ENCODE results near the gene NRP2.

NRP2 gene

GRCh38 chr2:205688417-205689200 is 6.3 kb downstream of the NRP2 start:
- FAIRE-seq: no peak

DNA sequence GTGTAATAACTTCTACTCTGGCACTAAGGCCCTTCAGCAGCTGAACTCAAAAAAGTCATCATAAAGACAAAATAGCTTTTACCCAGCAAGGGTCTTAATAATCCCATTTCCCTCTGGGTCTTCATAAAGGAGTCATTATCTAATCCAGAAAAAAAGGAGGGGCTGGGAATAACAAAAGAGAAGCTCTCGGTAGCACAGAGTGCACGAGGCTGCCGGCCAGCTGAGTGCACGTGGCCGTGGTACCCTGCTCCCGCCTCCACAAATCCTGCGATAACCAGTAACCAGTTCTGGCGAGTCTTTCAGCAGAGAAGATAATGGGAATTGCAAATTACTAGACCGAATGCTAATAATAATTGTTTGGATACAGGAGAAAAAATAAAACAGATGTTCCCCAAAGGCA is 7.5 kb downstream of the NRP2 start:
- no peak for FAIRE-seq

DNA sequence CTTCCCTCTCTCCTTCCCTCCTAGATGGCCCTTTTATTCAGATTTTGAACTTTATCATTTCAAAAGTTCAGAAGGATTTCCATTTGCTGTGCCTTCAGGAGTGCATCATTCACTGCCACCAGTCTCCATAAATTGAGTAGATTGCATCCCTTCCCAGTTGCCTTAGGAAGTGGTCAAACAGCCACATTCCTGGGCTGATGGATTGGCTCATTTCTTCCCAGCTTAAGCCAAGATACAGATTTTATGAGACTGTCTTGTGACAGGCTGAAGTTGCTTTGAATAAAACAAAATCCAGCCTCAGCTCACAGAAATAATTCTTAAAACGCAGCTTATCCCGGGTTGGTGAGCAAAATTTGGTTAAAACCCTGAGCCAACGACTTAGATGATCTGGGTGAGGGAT is 9.8 kb downstream of the NRP2 start:
- FAIRE-seq: no peak

DNA sequence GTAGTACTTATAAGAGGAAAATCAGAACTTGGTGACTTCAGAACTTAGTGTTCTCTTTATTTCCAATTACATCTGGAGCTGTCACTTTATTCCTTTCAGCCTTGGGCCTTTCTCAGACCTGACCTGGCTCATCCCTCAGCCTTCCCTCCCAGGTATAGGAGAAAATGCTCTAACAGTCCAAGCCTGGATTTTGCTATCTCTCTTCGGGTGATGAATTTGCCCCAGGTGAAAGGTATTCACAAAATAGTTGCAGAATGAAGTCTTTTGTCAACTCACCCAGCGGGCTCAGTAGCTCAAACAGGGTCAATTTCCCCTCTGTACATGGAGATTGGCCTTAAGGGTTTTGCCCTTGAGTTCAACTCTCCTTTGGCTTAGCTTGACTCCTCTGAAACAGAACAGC is 12.0 kb downstream of the NRP2 start:
- no peak for FAIRE-seq

DNA sequence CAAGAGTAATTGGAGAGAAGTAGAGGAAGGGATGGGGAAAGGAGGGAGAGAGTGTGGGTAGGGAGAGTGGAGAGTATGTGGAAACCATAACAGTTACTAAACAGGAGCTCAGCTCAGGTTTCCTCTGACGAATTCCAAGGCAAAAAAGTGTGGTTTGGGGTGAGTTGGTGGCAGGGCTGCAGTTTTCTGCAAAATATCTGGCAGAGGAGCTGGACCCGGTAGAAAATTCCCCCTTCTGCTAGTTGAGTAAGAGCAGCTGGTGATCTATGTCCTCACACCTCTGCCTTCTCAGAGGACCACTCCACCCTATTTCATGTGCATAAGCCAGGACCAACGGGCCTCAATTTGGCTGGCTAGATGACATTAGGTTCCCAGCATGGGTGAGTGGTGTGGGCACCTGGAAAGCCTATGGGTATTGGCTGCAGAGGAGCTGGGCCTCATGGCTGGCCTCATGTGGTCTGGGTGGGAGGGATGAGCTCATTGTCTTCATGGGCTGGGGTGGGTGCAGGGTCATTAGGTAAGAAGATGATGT is 13.2 kb downstream of the NRP2 start:
- FAIRE-seq: no peak

- no peak for FAIRE-seq
Observed at GRCh38 chr2:205696331-205696926, 14.1 kb downstream of the NRP2 start.

GRCh38 chr2:205696927-205697441 is 14.7 kb downstream of the NRP2 start:
- no peak for FAIRE-seq

DNA sequence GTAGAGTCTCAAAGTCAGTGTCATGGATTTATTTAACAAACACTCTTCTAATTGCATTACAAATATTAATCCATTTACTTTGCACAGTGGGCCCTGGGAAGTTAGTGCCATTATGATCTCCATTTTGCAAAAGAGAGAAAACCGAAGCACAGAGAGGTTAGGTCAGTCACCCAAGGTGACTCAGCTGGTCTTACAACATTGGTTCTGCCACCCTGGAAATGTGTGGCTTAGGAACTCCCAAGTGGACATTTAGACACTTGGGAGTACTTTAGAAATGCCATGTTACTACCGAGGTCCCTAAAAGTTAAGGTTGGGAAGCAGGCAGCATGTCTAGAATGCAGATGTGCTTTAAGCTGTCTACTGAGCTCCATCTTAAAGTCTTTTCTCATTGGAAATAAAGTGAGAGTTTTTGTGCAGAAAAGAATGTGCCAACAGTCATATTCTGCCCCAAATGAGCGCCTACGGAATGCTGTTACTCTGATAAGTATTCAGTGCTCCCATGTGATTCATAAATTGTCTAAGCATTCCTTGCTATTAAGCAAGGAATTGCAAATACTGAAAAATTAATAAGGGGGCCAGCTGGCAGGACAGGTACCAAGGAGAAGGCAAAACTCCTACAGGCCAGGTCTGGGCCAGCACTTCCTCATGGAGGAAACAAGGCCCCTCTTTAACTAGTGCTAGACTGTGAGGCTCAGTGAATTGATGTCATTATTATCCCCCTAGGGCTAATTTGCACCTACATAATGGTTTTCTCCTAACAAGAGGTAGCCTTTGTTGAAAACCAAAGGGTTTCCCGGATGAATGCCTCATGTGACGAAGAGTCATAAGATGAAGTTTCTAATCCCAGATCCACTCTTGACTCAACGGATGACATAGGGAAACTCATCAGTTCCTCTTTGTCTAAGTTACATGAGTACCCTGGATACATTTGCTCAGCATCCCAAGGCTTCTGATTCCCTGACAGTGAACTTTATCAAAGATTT is 16.3 kb downstream of the NRP2 start:
- no peak for FAIRE-seq

GRCh38 chr2:205699515-205700289 is 17.4 kb downstream of the NRP2 start:
- no peak for FAIRE-seq

DNA sequence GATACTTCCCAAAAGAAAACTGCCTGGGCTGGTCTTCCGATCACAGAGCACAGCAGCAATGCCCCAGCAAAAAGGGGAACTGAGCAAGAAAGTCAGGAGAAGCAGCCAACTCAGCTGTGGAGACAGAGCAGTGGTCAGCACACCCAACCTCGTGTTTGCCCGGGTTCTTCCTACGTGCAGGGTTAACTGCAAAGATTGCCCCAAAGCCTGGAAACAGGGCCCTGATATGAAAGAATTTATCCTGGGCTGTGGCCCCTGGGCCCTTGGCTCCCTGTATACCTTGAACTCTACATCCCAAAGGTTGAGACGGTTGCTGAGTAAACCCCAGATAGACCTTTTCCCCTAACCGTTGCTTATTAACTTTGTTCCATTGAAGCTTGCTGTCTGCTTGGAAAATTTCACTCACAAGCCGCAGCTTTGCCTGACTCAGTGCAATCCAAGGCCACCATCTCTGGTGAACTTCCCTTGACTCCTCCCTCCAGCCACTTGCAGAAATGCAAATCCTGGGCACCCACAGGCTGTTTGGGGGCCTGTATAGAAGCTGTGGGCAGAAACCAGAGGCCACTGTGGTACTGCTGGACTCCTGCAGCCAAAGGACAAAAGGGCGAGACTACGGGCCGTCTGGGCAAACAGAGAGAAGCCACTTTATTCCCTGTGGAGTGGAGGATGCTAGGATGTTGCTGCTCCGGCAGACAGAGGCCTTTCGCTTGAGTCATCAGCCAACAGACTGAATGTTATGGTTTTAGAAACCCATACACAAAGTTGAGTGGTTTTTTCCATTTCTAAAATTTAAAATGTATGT is 18.2 kb downstream of the NRP2 start:
- no peak for FAIRE-seq

DNA sequence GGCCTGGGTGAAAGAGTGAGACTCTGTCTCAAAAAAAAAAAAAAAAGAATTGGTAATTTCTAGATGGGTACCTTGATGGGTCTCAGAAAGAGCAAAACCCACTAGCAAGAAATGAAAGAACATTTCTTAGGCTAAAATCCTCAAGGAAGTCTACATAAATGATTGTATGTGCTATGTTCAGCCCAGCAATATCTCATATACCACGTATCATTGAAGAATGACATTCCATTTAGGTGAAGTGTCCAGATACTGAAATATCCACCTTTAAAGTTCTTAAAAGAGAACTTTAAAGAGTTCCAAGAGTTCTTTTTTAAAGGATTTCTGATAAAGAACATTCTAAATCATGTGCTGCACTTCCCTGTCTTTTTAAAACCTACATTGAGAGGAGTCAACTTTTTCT is 19.2 kb downstream of the NRP2 start:
- FAIRE-seq: no peak

GRCh38 chr2:205702576-205702975 is 20.3 kb downstream of the NRP2 start:
- no peak for FAIRE-seq

DNA sequence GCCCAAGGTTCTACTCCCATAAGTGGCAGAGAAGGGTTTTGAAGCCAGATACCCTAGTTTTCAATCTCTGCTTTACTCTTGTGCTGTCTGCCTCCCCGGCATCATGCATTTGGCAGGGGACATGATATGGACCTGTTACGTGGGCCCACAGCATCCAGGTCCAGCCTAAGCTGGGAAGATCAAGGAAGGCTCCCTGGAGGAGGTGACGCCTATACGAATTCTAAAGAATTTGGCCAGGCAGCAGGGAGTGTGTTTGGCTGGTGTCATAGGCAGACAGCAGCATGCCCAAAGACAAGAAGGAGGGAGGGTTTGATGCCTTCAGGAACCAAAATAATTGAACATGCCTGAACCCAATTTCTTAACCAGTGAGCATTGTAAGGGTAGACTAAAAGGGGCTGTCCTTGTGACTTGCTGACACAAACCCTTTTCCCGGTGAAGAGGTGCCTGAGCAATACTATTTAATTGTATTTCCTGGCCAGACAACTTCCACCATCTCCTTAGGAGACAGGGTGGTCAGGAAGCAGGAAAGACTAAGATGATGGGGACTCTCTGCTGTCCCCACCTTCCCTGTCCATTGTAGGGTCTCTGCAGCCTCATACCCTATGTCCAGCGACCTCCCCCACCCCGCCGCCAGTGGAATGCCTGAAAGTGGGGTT is 21.3 kb downstream of the NRP2 start:
- no peak for FAIRE-seq

DNA sequence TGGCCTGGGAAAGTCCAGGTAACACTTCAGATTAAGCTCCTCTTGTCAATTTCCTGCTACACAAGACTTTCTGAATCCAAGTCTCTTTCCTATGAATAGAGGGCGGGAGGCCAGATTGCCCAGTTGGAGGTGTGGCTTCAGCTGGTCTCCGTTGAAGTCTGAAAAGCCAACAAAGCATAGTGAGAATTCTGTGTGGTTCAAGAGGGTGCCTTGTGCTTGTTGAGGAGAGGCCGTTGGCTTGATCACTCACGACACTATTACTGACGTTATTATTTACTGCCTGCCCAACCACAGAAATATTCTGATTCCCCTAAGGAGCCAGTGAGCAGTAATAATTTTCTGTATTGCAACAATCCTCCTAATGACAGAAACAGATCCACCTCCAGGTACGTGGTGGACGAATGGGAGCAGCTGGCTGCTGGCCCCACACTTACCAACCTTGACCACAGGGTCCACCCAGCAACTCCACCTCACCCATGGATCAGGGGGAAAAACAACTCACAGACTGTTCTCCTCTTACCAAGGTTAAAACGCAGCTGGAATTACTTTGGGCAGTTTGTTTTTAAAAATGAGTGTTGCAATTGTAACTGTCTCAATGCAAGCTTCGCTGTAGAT is 21.9 kb downstream of the NRP2 start:
- FAIRE-seq: no peak

DNA sequence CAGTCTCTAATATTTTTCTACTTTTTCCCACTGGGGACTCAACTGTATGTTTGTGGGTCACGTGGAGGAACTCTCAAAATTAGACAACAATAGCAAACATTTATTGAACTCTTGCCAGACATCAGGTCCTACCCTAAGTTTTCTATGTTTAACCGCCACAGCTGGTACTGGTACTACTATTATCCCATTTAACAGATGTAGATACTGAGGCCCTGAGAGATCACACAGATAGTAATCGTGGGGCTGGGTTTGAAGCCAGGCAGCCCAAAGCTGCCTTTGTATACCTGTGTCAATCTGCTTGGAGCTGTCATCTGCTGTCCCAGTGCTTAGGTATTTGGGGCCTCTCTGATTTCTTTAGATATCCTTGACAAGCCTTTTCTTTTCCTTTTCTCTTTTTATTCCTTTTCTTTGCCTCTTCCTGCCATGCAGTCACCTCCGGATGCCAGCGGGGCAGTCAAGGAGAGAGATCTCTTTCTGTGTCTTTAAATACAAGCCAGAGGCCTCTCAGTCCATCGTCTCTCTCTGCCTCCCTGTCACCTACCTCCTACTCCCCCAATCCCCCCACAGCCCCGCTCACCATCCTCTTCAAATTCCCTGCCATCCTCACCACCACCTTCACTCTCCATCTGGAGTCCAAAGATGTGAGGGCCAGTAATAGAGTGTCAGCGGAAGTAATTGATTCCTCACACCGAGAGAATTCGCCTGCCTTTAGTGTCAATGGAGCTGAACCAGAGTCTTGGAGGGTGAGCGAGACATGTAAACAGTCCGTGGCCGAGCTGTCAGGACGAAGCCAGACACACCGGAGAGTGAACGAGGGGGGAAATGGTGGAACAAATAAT is 23.4 kb downstream of the NRP2 start:
- FAIRE-seq: no peak

DNA sequence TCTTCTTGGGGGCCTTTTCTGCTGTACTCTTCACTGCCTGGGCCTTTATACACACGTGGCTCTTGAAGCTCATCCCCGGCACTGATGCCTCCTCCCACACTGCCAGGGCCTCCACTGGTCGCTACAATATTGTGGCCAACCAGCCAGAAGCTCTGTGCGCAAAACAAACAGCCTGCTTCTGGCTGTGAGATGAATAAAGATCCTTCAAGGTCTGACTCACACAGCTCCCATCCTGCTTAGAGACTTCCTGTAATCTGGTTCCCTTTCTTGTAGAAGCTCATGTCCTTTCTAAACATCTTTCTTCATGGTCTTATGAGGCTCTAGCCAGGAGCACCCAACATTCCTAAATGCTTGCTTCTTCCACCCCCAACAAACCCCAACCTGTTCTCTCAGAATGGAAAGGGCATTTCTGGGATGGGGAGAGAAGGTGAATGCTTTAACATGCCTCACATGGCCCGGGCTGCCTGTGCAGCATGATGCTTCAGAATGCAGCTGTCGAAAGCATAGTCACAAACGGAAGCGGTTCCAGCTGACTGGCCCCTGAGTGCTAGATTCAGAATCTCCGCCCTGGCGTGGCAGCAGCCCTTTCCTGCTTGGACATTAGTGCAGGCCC is 24.6 kb downstream of the NRP2 start:
- FAIRE-seq: no peak

DNA sequence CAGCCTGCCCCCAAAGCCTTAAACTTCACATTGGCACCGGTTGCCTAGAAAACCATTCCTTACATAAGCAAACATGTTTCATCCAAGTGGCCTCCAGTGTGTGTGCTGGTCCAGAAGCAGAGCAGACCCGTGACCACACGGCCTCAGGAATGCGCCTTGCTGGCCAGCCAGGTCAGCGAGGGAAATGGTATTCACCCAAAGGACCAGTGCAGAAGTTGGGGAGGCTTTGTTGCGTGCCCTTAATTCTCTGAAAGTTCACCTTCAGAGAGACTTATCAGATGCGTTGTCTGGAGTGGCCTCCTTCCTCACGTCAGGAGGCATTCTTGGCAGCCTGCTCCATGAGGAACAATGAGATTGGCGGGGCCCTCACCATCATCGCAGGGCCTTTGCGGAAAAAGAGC is 25.9 kb downstream of the NRP2 start:
- FAIRE-seq: no peak

- no peak for FAIRE-seq
Observed at GRCh38 chr2:205709319-205709718, 27.0 kb downstream of the NRP2 start.

DNA sequence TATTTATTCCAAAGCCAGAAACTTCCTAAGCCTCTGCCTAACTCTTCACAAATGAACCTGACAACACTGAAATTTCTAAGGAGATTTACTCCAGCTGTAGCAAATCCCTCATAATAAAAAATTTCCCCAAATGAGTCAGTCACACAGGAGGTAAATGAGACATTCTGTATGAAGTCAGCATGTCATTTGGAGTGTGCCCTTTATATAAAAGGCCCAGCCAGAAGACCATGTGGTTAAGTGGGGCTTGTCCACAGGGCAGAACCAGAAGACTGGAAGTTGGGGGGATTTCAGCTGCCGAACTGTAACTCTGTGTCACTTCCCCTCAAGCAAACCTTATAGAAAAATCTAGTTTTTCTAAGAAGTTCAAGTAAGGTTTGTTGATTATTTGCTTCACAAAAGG is 30.2 kb downstream of the NRP2 start:
- FAIRE-seq: no peak

All from islet of Langerhans (tissue), 1 donor.